Limb (tissue), 2 donors: ENCODE measurements around the gene P4HA3.
A peak's percentile ranks its signal among the peaks of the same experiment; 100 is the strongest.

Experiments used
- DNase-seq, 2 donors: peaks; one replicate each; pipeline ENCODE4 v3.0.0-alpha.2; 2016; ENCODE audit errors: extremely low spot score in 2 of 2

The P4HA3 gene

DNA sequence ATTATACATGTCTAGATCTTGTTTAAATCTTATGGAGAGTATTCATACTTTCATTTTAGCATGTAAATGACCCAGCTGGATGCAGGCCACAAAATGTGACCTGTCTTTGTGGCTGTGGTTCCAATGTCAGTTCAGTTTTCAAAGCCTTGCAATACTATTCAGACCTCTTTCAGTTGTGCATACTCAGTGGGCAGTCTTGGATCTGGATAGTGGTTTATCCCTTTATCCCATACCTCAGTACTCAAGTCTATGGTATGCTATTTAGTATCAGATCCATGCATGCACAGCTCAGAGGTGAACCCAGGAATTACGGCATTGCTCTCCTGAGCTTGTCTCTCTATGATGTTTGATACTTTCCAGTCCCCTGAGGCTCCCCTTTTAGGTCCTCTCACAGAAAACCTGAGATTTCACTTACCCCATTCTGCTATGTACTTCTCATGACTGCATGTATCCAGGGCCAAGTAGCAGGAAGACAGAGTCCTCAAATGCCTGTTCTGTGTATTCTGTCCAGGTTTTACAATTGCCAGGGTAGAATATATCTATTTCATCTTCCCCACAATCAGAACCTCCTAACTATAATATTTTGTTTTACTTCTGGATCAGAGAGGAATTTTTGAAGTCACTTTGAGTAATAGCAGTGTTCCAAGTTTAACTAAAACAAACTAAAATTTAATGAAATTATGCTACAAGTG, 6.9 kb upstream of the P4HA3 start:
- no peak for DNase-seq

DNA sequence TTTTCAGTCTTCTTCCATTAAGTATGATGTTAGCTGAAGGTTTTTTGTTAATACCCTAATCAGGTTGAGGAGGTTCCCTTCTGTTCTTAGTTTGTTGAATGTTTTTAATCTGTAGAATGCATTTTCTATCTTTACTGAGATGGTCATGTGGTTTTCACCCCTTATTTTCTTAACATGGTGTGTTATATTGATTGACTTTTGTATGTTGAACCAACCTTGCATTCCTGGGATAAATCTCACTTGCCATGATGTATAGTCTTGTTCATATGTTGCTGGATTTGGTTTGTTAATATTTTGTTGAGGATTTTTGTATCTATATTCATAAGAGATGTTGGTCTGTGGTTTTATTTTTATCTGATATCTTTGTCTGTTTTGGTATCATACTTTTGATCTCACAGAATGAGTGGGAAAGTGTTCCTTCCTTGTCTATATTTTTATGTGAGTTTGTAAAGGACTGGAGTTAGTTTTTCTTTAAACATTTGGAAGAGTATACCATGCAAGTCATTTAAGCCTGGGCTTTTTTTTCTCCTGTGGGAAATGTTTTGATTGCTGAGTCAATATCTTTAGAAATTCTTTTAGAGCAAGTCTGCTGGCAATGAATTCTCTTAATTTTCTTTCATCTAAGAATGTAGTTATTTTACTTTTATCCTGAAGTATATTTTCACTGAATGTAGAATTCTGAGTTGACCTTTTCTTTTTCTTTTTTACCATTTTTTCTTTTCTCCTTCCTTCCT, 5.5 kb upstream of the P4HA3 start:
- DNase-seq, result no peak

DNA sequence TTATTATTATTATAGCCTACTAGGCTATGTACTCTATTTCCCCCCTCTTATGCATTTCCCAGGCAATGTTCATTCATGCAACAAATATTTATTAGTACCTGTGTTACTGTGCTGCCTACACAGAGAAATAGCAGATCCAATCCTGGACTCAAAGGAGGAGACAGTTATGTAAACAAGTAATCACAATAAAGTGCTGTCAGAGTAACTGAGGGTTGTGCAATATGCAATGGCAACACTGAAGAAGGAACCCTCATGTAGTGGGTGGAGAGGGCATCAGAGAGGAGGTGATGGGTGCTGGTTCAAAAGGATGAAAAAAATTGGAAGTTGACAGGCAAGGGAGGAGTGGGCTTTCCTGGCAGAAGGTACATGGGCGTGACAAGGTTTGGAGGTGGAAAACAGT, 886 bp upstream of the P4HA3 start:
- no peak for DNase-seq

DNA sequence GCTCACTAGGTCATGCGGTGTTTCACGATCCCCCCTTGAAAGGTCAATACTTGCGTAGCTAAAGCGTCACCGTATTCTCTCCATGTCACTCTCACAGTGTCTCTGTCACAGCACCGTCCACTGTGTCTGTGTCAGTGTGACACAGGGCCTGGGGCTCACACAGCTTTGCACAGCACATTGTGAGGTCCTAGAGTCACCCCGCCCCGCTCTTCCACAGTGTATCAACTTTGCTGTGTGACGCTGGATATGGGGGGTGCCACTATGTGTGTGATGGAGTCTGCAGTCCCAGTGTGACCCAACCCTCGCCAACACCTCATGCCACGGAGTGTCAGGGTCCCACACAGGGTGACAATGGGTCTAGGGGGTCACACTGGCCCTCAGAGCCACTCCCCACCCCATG, 583 bp downstream of the P4HA3 start:
- DNase-seq, result no peak

DNA sequence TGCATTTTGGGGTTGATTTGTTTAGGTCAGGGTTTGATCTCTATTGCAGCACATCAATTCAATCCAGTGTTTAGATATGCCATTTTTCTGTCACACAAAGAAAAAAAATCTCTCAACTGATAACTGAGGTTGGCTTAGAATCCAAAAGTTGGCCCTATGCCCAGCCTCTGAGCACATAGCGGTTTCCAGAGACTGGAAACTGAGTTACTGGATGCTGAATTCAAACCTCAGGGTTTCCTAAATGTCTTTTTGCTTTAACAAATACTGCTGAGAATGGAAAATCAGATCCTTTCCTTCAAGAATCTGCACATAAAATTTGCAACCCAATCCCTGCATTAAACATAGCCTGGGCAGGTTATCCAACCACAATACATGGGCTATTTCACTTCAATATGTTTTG, 4.0 kb downstream of the P4HA3 start:
- DNase-seq, result peak; percentile 47 to 49

DNA sequence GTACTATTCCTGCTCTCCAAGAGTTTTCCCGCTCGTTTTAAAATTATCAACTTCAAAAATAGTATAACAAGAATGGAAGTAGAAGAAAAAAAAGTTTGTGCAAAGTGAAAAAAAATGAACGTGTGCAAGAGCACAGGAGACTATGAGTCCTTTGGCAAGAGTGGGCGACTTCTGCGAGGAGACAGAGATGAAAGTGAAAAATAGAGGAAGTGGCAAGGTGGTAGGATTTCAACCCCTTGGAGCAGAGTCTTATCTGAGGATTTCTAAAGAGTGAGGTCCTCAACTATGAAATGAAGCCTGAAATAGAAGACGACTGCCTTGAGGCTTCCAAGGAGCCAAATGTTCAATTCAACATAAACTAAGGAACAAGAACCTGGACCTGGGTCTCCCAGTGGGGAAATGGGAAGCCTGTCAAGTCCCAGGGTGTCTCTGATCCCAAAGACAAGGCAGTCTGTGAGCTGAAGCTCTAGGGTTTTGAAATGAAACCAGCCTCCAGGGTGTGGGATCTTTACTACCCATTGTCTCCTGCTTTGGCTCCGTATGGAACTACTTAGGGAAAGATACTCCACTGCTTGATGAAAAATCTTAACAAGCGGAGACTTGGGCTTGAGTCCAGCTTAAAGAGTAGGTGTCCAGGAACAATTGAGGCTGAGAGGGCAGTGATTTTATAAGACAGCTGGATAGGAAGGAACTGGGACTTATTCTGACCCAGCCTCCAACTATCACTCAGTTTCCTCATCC, 4.8 kb downstream of the P4HA3 start:
- DNase-seq, result peak in 1 of 2 donors; percentile 34

DNA sequence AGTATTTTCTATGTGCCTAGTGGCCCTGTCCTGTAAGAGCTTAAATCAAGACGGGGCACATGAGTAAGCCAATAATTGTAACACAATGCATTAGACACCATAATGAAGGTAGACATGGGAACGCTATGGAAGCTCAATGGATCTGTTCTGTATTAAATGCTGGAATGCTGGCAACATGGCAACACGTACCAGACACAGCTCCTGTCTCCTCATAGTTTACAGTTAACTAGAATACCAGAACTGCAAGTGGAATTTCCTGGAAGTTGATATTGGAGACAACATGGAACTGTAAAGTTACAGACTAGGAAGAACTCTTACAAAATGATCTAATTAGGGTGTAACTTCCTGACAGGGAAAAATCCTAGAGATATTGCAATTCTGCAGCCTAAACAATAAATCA, 12.4 kb downstream of the P4HA3 start:
- DNase-seq, result no peak

DNA sequence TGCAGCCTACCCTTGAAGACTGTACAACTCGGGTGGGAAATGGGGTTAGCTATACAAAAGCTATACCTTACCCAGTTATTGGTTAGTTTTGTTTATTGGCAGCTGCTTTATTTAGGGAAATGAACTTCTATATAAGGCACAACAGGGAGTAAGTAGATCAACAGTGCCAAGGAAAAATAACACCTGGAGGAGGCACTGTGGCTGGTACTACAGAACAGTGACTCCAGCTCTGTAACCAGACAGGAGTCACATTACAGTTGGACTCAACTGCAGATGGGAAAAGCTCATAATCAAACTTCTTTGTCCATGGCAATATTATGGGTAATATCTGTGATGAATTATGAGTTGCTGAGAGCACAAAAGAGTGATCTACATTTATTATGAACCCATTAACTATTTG, 14.0 kb downstream of the P4HA3 start:
- DNase-seq, result no peak

DNA sequence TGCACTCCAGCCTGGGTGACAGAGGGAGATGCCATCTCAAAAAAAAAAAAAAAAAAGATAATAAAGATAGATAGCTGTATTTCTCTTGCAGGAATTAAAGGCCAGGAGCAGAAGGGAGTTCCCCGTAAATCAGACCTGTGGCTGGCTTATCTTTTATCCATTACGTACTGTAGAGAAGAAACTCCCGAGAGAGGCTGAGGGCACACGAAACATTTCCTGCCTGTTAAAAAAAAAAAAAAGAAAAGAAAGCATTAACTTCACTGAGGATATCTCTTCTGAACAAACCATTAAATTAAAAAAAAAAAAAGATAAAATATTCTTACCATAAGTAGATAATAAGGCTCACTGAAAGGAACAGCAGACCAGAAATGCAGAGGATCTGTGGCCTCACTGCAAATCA, 22.5 kb downstream of the P4HA3 start:
- DNase-seq, result no peak

DNA sequence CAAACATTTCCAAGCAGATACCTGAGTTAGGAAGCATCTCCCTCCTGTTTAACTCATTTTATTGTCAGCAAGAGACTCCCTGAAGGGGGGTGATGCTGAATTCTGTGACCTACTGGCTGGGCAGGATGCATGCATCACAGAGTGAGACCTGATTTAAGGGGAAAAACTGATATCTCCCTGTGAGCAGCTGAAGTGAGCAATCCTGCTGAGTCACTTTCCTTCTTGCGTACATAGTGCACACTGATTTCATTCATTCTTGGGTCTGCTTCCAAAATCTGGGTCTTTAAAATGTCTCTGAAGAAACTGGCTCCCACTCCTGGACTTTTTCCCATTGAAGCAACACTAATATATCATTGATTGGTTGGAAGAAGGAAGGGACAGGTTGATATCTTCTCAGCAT, 23.3 kb downstream of the P4HA3 start:
- DNase-seq, result no peak

DNA sequence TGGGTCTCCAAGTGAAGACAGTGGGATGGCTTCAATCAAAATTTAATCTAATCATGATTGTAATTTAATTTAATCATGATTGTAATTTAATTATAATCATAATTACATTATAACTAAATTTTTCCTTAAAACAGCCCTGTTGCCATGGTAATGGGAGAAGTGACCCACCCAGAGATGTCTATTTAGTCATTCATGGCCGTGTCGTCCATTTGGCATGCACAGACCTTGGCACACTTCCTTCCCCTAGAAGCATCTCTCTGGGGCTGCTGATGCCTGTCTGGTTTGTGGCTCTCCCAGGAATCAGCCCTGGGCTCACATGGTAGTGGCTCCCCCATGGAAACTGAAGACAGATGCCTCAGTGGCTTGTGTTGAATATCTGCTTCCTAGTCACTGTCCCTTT, 27.0 kb downstream of the P4HA3 start:
- DNase-seq, result no peak

DNA sequence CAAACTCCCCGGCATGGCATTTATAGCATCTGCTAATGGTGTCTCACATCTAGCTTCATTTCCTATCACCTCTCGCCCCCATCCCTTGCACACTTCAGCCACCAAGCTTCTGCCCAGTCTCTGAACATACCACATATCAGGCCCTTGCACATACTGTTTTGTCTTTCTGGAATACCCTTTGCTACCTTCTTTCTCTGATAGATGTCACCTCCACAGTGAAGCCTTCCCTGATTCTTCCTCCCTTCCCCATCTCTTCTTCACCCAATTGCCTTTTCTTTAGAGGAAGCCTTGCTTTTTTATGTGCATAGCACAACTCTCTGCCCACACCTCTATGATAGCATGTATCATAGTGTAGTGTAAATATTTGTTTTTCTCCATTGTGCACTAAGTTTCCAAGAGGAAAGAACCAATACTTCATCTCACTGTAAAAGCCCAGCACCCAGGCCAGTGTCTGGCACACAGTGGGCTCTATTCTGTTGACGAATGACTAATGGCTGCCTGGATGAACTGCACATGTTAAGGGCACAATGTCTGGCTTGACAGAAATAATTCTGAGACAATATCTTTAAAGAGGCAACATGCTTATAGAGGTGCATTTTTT, 27.8 kb downstream of the P4HA3 start:
- no peak for DNase-seq

DNA sequence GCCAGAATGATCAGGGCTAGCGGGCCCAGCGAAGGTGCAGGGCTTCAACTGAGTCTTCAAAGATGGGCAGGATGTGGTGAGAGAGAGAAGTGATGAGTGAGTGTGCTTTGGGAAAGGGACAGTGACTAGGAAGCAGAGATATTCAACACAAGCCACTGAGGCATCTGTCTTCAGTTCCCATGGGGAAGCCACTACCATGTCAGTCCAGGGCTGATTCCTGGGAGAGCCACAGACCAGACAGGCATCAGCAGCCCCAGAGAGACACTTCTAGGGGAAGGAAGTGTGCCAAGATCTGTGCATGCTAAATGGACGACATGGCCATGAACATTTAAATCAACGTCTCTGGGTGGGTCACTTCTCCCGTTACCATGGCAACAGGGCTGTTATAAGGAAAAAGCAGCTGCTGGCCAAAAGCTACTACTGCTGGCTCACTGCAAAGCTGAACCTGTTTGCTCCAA, 28.5 kb downstream of the P4HA3 start:
- peak in 1 of 2 donors; percentile 33 for DNase-seq

DNA sequence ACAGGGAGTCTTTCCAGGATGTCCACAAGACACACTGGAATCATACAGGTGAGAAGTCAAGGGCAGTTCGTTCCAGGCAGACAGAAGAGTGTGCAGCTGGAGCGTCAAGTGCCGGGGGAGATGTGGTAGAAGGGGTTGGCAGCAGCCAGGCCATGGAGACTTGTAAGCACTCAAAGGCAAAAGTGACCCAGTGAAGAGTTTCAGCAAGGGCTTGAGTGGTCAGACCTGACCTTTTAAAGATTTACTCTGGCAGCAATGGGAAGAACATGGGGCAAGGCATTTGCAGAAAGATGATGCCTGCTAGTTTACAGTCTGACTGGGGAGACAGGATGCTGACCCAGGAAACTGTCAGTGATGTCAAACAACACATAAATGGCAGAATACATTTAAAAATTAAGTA, 29.0 kb downstream of the P4HA3 start:
- DNase-seq, result no peak

DNA sequence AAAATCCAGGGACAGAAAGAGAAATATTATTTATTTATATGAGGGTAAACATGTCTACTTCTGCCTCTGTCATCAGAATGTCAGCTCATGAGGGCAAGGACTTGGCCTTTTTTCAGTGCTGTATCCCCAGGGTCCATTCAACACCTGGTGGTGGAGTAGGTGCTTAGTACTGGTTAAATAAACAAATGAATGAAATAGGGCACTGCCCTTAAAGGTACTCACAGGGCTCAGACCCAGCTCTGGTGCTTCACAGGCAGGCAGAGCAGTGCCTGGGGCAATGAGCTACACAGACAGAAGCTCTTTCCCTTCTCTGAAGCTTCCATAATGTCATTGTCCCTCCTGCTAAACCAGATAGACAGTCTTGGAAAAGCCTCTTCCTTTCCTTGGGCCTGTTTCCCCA, 30.9 kb downstream of the P4HA3 start:
- no peak for DNase-seq

DNA sequence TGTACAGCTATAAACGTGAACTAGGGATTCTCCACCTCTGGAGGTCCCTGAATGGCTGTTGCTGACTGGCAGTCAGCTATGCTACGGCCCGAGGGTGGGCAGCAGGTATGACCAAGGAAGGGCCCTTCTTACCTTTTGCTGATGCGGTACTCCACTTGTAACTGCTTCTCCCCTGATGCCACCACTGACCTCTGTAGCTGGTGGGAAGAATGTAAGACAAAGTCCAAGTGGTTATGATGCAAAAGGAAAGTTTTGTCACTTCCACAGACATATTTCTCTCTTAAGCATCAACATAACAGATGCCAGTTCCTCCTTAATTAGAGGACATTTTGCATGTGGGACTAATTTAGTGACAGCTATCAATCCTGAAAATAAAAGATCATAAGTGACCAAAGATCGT, 32.2 kb downstream of the P4HA3 start:
- DNase-seq, result no peak

DNA sequence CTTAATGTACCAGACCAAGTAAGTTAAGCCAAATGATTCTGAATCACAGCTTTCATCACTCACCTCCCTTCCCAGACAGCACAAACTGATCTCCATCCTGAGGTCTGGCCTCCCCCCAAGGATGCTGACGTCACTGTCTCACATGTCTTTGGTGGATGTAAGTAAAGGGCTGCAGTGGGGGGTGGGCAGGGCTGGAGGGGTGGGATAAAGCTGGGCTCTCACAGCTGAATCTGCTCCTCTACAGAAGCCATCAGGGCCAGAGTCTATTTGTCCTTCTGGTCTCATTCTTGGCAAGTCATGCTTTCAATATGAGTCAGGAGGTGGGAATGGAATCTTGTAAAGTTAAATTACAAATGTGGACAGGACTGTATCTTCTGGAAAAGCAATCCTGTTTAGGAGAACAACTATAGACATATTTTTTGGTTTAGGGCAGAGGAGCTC, 32.7 kb downstream of the P4HA3 start:
- peak; percentile 41 to 59 for DNase-seq

DNA sequence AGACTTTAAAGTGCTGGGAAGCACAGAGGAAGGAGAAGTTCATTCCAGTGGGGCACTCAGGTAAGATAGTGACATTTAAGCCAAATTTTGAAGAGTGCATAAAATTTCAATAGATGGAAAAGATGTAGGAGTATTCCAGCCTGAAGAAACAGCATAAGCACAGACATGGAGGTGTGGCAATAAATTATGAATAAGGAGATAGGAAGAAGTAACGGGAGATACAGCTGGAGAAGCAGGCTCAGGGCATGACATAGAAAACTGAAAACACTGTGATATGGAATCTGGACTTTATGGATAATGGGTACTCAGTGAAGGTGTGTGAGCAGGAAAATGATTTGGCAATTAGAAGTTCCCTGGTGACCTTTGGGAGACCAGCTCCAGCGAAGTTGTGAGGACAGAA, 33.3 kb downstream of the P4HA3 start:
- DNase-seq, result no peak

DNA sequence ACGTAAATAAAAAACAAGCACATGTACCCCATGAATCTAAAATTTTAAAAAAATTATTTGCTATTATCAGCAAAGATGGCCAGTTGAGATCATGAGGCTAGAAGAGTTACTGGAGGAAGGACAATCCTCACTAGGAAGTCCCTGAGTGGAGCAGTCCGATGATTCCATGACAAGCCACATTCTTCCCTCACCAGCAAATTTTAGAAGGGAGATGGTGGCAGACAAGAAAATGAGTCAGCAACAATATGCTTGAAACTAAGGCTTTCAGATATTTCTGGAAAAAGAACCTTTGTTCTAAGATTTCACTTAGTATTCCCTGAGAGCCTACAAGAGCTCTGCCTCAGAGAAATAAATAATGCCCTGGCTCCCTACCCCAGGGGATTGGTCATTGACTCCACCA, 34.9 kb downstream of the P4HA3 start:
- DNase-seq, result no peak

DNA sequence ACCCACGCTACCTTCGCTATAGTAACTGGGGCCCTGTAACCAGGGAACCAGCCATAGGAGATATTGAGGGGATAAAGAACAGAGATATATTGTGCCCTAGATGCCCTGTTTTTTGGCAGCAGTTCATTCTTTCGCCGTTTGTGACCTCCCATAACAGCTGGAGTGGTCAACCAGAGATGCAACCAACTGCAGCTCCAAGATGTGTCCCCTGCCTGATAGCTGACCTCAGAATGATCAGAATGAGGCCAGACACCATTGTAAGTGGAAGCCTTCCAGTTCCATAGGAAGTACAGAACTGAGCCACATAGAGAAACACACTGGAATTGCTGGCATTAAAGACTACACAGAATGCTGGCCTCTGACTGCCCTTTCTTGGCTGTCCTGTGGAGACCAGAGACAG, 39.2 kb downstream of the P4HA3 start:
- DNase-seq, result no peak

DNA sequence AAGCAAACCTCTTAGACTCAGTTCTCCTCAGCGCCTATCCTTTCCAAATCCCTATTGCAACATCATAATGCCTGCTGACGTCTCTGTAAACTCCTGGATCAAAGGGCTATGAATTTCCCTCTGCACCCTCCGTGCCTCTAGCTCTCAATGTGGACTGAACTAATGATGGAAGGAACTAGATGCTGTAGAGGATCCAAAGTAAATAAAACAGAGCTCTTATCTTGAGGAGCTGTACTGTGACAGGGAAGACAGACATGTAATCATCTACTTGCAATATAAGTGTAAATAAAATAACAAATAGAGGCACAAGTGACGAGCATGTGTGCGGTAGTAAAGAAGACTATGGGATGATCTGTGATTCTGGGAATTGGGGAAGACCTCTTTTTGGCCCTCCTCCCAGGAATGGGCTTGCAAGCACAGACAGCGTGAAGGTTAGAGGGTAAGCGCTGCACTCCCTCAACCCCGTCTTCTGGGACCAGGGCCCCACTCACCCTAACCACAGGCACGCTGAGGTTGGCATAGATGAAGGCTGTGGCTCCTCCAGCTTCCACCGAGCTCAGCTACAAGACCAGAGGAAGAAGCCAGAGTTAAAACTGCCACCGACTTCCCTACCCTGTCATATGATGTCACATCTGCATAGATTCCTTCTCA, 42.2 kb downstream of the P4HA3 start:
- no peak for DNase-seq

DNA sequence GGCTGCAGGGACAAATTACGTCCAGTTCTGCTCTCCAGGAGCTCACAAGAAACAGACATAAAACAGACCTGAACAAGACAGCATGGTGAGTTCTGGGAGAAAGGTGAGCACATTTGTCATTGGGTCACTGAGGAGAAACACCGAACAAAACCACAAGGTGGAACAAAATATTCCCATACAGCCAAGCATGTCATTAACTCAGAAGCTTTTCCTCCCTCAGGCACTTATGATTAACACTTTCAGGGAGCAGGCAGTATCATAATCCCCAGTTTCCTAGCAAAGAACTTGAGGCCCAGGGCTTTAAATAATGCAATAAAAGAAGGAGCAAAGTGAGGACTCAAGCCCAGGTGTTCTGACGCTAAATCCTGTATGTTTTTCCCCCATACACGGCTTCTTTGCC, 43.0 kb downstream of the P4HA3 start:
- no peak for DNase-seq
